NT2/D1 (cell line): ENCODE data around the gene STK32B.
"Not testable (repeated sequence)": the region's sequence is repeated elsewhere in the genome, so short reads cannot be mapped to it uniquely, and the experiment has no call there.

Source experiments
- DNase-seq: peaks from one replicate; pipeline ENCODE4 v3.0.0-alpha.2; 2011; ENCODE audit warnings: low read depth, low spot score
- H3K27me3 ChIP-seq: 2 replicates; pipeline ENCODE4 v1.6.0; 2011; ENCODE audit warnings: mild to moderate bottlenecking; ENCODE audit not compliant: insufficient read length, insufficient read depth
- H3K36me3 ChIP-seq: 2 replicates; pipeline ENCODE4 v1.6.1; 2011; ENCODE audit warnings: mild to moderate bottlenecking, low read length, mixed read lengths; ENCODE audit not compliant: insufficient read depth, insufficient read length
- H3K4me1 ChIP-seq: 2 replicates; pipeline ENCODE4 v1.5.1; 2011; ENCODE audit not compliant: insufficient read depth, insufficient read length
- H3K4me3 ChIP-seq: 2 replicates; pipeline ENCODE4 v1.5.1; 2011; ENCODE audit warnings: low read depth; ENCODE audit not compliant: insufficient read length
- H3K9ac ChIP-seq: 2 replicates; pipeline ENCODE4 v1.6.0; 2011; ENCODE audit warnings: low read depth; ENCODE audit not compliant: insufficient read length
- H3K9me3 ChIP-seq: 2 replicates; pipeline ENCODE4 v1.5.1; 2011; ENCODE audit warnings: mild to moderate bottlenecking, low read length; ENCODE audit not compliant: insufficient read depth
- SUZ12 ChIP-seq: IDR thresholded peaks from 2 replicates; pipeline ENCODE4 v1.6.1; 2011; ENCODE audit not compliant: insufficient read length, insufficient read depth; ENCODE audit errors: extremely low read depth
- YY1 ChIP-seq: IDR thresholded peaks from 2 replicates; pipeline ENCODE4 v1.6.1; 2011; ENCODE audit not compliant: insufficient read length, insufficient read depth
- ZNF274 ChIP-seq: IDR thresholded peaks from 2 replicates; pipeline ENCODE4 v1.6.1; 2011; ENCODE audit warnings: mild to moderate bottlenecking, low read depth, low read length

Gene STK32B

GRCh38 chr4:5162909-5163508 lies 111.7 kb downstream of the STK32B start:
- TF ChIP-seq ZNF274 = no peak
- no peak for TF ChIP-seq YY1
- TF ChIP-seq SUZ12 = no peak

GRCh38 chr4:5164221-5164912 lies 113.1 kb downstream of the STK32B start:
- H3K36me3 ChIP-seq = no peaks in the 10 kb centered on the region
- H3K4me3 ChIP-seq = no peak overlapping the region
- H3K9me3 ChIP-seq = no peaks in the 10 kb centered on the region
- peaks cover 17% of the 10 kb centered on the region for H3K4me1 ChIP-seq
- TF ChIP-seq SUZ12 = no peak
- H3K9ac ChIP-seq = no peak overlapping the region
- H3K27me3 ChIP-seq = no peaks in the 10 kb centered on the region
- no peak for DNase-seq

More at GRCh38 chr4:5162909-5163508, 111.7 kb downstream of the STK32B start:
- Histone ChIP-seq H3K36me3 (no peaks in the 10 kb centered on the region), H3K4me3 (no peak overlapping the region), H3K9ac (no peak overlapping the region), H3K27me3 (no peaks in the 10 kb centered on the region), H3K4me1 (peaks cover 25% of the 10 kb centered on the region), H3K9me3 (no peaks in the 10 kb centered on the region)
- no peak for DNase-seq

GRCh38 chr4:5165420-5166369 lies 114.4 kb downstream of the STK32B start:
- Histone ChIP-seq H3K36me3 (no peaks in the 10 kb centered on the region), H3K9ac (no peak overlapping the region), H3K9me3 (no peaks in the 10 kb centered on the region), H3K4me3 (no peak overlapping the region), H3K4me1 (peaks cover 17% of the 10 kb centered on the region), H3K27me3 (no peaks in the 10 kb centered on the region)
- DNase-seq = no peak
- TF ChIP-seq ZNF274 (no peak), YY1 (no peak), SUZ12 (no peak)

GRCh38 chr4:5166377-5166776 lies 115.1 kb downstream of the STK32B start:
- Histone ChIP-seq H3K9me3 (no peaks in the 10 kb centered on the region), H3K27me3 (no peaks in the 10 kb centered on the region), H3K9ac (no peak overlapping the region), H3K4me3 (no peak overlapping the region), H3K4me1 (peaks cover 17% of the 10 kb centered on the region), H3K36me3 (no peaks in the 10 kb centered on the region)
- TF ChIP-seq SUZ12 (no peak), YY1 (no peak)
- no peak for DNase-seq

GRCh38 chr4:5168891-5169290 lies 117.6 kb downstream of the STK32B start:
- TF ChIP-seq ZNF274 = no peak
- TF ChIP-seq SUZ12 = no peak
- TF ChIP-seq YY1 = no peak
- Histone ChIP-seq H3K9ac (no peak overlapping the region), H3K27me3 (no peaks in the 10 kb centered on the region), H3K36me3 (no peaks in the 10 kb centered on the region), H3K9me3 (no peaks in the 10 kb centered on the region), H3K4me3 (no peak overlapping the region), H3K4me1 (peaks cover 17% of the 10 kb centered on the region)
- no peak for DNase-seq

GRCh38 chr4:5175836-5176235 lies 124.6 kb downstream of the STK32B start:
- not testable (repeated sequence) for H3K4me1 ChIP-seq, DNase-seq, H3K4me3 ChIP-seq, H3K27me3 ChIP-seq, H3K9ac ChIP-seq, H3K36me3 ChIP-seq
- peaks cover 22% of the 10 kb centered on the region for H3K9me3 ChIP-seq

- no peaks in the 10 kb centered on the region for H3K27me3 ChIP-seq
- no peaks in the 10 kb centered on the region for H3K9me3 ChIP-seq
- TF ChIP-seq ZNF274 (no peak), YY1 (no peak), SUZ12 (no peak)
- no peaks in the 10 kb centered on the region for H3K36me3 ChIP-seq
- H3K9ac ChIP-seq = no peak overlapping the region
- DNase-seq = no peak
- no peak overlapping the region for H3K4me3 ChIP-seq
- no peaks in the 10 kb centered on the region for H3K4me1 ChIP-seq
Measured at GRCh38 chr4:5184606-5185005, 133.3 kb downstream of the STK32B start.
